GM19438 (cell line): Measurements from ENCODE around the gene PCNA.

Experiments used
- ATAC-seq: cut with Tn5 transposase; IDR thresholded peaks from one replicate; pipeline ENCODE4 v1.9.1; 2021; ENCODE audit warnings: low read depth; ENCODE audit not compliant: unreplicated experiment

The PCNA gene

DNA sequence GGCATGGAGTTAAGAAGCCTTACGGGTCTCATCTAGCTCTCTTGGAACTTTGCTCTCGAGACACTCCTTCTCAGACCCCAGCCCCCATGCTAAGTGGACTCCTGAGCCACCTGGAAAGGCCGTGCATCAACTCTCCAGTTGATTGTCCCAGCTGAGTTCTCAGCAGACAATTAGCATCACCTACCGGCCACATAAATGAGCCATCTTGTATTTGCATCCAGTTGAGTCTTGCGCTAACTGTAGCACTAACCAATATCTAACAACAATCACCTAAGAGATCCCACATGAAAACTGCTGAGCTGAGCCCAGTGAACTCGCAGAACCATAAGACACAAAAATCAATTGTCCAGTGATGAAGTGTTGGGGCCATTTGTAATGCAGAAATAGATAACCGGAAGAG, 49.7 kb downstream of the PCNA start:
- ATAC-seq: no peak

DNA sequence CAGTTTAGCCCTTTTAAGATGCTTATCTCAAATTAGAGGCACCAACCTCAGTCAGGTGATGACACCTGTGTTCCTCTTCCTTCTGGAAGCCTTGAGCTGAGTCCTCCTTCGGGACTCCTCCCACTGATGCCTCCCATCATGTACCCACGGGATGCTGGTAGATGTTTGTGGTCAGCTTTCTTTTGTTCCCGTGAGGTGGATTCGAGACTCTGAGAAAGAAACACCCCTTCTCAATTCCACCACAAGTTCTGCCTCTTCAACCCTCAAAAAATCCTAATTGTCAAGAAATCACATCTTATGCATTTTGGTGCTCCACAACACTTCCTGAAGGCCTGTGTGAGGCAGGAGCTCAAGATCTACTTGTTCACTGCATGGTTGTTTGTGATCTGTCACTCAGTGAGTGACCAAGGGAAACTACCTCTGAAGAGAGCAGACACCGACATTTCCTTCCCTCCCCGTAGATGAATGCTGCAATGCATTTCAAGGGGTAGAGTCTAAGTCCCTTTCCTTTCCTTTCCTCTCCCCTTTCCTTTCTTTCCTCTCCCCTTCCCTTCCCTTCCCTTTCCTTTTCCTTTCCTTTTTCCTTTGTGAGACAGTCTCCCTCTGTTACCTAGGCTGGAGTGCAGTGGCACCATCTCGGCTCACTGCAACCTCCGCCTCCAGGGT, 50.5 kb downstream of the PCNA start:
- ATAC-seq: no peak

DNA sequence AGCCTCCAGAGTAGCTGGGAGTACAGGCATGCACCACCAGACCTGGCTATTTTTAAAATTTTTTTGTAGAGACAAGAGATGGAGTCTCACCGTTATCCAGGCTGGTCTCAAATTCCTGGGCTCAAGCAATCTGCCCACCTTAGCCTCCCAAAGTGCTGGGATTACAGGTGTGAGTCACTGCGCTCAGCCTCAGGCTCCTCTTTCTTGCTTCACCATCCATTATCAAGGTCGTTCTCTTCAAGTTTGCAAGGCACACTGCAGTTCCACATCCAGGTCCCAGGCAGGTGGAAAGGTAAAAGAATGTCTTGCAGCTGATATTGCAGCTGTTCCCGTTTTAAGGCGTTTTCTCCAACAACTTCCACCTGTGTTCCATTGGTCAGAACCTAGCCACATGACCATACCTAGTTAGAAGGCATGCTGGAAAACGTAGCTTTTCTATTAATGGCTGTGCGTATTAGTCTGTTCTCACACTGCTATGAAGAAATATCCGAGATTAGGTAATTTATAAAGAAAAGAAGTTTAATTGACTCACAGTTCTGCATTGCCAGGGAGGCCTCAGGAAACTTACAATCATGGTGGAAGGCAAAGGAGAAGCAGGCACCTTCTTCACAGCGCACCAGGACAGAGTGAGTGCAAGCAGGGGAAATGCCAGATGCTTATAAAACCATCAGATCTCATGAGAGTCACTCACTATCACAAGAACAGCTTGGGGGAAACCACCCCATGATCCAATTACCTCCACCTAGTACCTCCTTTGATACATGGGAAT, 51.7 kb downstream of the PCNA start:
- ATAC-seq: no peak

DNA sequence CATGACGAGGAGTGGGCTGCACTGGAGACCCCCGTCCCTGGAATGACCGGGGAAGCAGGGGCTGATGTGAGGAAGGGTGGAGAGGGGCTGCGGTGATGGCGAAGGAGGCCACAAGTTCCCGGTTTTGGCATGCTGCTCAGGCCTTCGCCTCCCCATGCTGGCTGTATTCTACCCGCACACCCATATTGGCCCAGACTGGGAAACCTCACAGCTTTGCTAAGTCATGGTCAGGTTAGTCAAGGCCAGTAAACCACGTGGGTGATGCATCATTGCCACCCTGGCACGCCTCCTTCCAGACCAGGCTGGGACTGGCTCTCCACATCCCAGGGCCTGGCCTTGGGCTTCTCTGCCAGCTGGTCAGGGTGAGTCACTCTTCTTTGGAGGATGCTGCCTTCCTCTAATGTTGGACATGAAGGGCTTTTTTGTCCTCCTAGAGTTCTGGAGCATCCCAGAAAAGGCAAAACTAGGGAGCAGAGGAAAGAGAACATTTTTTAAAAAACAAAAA, 53.8 kb downstream of the PCNA start:
- no peak for ATAC-seq

DNA sequence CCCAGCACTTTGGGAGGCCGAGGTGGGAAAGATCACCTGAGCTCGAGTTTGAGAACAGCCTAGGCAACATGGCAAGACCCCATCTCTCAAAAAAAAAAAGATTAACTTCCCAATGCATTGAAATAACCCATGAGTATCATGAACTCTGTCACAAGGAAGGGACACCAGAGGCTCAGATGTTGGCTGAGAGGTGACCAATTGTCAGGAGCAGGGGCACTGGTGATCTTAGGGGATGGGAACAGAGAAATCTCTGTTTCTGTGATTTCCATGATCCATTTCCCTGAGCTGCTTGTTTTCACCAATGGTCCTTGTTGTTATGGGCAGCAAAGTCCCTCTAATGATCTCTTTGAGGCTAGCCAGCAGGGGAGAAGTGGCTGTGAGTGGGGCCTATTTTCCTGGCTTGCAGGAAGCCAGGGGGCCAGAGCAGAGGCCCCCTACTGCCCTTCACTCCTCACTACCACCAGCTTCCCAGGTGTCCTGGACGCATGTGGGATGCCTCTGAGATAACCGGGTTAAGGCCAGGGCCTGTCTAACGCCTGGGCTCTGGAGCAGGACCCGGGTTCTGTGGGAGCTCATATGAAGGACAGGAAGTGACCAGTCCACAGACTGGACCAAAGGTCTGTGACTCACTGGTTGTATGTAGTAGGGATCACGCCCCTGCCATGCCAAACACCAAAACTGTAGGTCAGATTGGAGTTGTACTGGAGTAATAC, 54.4 kb downstream of the PCNA start:
- no peak for ATAC-seq
